Measurements from ENCODE around the gene SLC38A8. TPM values are rescaled to one million over a fixed set of nuclear protein-coding genes. Genes with fewer than 3 reads are reported as not detected.

Gene SLC38A8
- total RNA-seq, 5 donors from 2014 or later (not counting 1 experiment from before 2014, with no cell fraction given) = not detected

DNA sequence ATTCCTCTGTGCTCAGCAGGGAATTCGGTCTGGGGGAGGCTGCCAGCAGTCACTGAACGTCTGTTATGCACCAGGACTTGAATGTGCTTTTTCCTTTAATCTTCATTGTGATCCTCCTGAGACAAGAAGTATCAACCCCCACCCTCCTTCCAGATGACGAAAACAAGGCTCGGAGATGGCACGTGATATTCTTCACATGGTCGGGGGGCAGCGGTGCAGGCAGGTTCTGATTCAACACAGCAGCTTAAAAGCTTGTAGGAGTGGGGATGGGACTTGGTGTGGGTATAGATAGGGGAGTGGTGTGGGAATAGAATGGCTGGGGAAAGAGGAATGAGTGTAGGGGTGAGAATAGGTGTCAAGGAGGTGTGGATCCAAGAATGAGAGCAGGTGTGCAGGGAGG lies 68.1 kb downstream of the SLC38A8 start:
- no peak for ATAC-seq (replicated peaks in 1 of 4)
- Histone ChIP-seq H3K9me3 (no peaks in the 10 kb centered on the region), H3K27me3 (replicated peaks in 1 of 2; ENCODE audit: control insufficient read depth in 2 of 2, extremely low read depth in 1 of 2, insufficient read depth in 2 of 2, low read length in 1 of 2) (peaks cover 0 to 63% of the 10 kb centered on the region in 2 experiments), H3K4me1 (ENCODE audit: control insufficient read depth in 1 of 2, extremely low read depth in 1 of 2, insufficient read depth in 2 of 2, low read length in 2 of 2) (no peaks in the 10 kb centered on the region), H3K4me3 (ENCODE audit: control insufficient read depth in 1 of 2, extremely low read depth in 1 of 2, low read length in 1 of 2) (no peak overlapping the region), H3K27ac (ENCODE audit: low read length) (no peak overlapping the region), H3K36me3 (ENCODE audit: control insufficient read depth in 2 of 2, extremely low read depth in 1 of 2, insufficient read depth in 1 of 2, low read length in 1 of 2) (no peaks in the 10 kb centered on the region)
- H3K36me3 Mint-ChIP-seq = no peaks in the 10 kb centered on the region
- 60% methylated on average over 1 of the region's 7 CpGs for WGBS (ENCODE audit: insufficient coverage)
- DNase-seq = no peak
- H3K4me3 Mint-ChIP-seq = no peak overlapping the region
- ChIA-PET POLR2A (no interaction called here), CTCF (no interaction called here)
- H3K27me3 Mint-ChIP-seq = peaks cover 17 to 34% of the 10 kb centered on the region in 2 donors
- no peak overlapping the region for H3K27ac Mint-ChIP-seq
- H3K4me1 Mint-ChIP-seq = peaks cover 0 to 2% (median 0%) of the 10 kb centered on the region in 3 donors
- H3K9me3 Mint-ChIP-seq = peaks cover 0 to 13% (median 8%) of the 10 kb centered on the region in 3 donors

DNA sequence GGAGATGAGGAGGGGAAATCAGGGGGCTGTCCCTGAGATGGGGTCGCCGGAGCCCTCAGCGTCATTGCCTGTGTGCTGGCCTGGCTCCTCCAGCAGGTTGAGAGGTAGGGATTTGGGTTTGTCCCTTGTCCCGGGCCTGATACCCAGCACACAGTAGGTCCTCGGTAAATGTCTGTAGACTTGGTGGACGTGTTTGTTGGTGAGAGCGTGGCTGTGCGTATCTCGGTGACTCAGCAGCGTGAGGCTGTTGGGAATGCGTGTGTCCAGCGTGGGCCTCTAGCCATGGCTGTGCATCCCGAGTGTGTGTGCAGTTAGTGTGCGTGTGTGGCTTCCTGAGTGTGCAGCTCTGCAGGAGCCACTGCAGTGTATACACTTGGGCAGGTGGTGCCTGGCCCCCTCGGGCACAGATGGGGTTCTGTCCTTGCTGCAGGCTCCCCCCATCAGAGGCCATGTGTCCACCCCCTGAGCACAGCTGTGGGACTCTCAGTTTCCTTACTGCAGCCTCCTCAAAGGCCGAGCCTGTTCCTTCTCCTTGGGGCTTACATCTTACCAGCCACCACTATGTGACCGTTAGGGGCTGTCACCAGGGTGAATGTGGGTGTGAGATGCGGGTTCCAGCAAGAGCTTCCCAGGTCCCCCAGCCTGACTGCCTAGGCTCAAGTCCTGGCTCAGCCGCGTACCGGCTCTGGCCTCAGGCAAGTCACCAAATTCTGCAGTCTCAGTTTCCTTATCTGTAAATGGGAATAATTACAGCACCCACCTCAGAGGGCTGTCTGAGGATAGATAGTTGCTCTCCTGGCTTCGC lies 68.8 kb downstream of the SLC38A8 start:
- peaks cover 0 to 4% (median 0%) of the 10 kb centered on the region in 3 donors for H3K4me1 Mint-ChIP-seq
- no peak for ATAC-seq (replicated peaks in 1 of 4)
- Histone ChIP-seq H3K4me1 (ENCODE audit: control insufficient read depth in 1 of 2, extremely low read depth in 1 of 2, insufficient read depth in 2 of 2, low read length in 2 of 2) (peaks cover 0 to 3% of the 10 kb centered on the region in 2 experiments), H3K9me3 (no peaks in the 10 kb centered on the region), H3K27me3 (replicated peaks in 1 of 2; ENCODE audit: control insufficient read depth in 2 of 2, extremely low read depth in 1 of 2, insufficient read depth in 2 of 2, low read length in 1 of 2) (peaks cover 0 to 67% of the 10 kb centered on the region in 2 experiments), H3K27ac (ENCODE audit: low read length) (no peak overlapping the region), H3K36me3 (ENCODE audit: control insufficient read depth in 2 of 2, extremely low read depth in 1 of 2, insufficient read depth in 1 of 2, low read length in 1 of 2) (no peaks in the 10 kb centered on the region), H3K4me3 (ENCODE audit: control insufficient read depth in 1 of 2, extremely low read depth in 1 of 2, low read length in 1 of 2) (no peak overlapping the region)
- ChIA-PET POLR2A (no interaction called here), CTCF (no interaction called here)
- H3K27ac Mint-ChIP-seq = no peak overlapping the region
- no peak overlapping the region for H3K4me3 Mint-ChIP-seq
- DNase-seq = no peak
- H3K27me3 Mint-ChIP-seq = peaks cover 17 to 37% of the 10 kb centered on the region in 2 donors
- H3K36me3 Mint-ChIP-seq = no peaks in the 10 kb centered on the region
- H3K9me3 Mint-ChIP-seq = peaks cover 0 to 9% (median 8%) of the 10 kb centered on the region in 3 donors
- 73% methylated on average over 15 of the region's 22 CpGs for WGBS (ENCODE audit: insufficient coverage)

DNA sequence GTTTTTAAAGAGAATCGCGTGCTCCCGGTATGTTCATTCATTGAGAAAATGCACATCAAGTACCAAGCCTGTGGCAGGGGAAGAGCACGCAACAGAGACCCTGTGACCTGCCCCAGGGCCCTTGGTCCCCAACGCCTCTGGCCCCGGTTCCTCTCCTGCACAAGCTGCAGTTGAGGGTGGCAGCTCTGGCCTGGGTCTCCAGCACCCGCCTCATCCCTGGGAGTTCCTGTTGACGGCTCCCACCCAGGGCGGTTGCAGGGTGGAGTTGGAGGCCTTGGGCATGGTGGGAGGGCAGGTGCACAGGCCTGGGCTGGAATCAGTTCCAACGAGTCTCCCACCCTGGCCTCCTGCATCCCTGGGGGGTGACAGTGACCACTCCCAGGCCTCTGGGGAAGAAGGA lies 69.5 kb downstream of the SLC38A8 start:
- WGBS (ENCODE audit: insufficient coverage) = 76% methylated on average over 5 of the region's 10 CpGs
- no peaks in the 10 kb centered on the region for H3K36me3 Mint-ChIP-seq
- no peaks in the 10 kb centered on the region for H3K9me3 ChIP-seq
- ATAC-seq (replicated peaks in 1 of 4) (no peak), DNase-seq (no peak)
- ChIA-PET CTCF (no interaction called here), POLR2A (no interaction called here)
- H3K4me1 Mint-ChIP-seq = peaks cover 0 to 4% (median 0%) of the 10 kb centered on the region in 3 donors
- H3K27ac ChIP-seq (ENCODE audit: low read length) = no peak overlapping the region
- no peaks in the 10 kb centered on the region for H3K36me3 ChIP-seq (ENCODE audit: control insufficient read depth in 2 of 2, extremely low read depth in 1 of 2, insufficient read depth in 1 of 2, low read length in 1 of 2)
- H3K27me3 ChIP-seq (replicated peaks in 1 of 2; ENCODE audit: control insufficient read depth in 2 of 2, extremely low read depth in 1 of 2, insufficient read depth in 2 of 2, low read length in 1 of 2) = peaks cover 0 to 64% of the 10 kb centered on the region in 2 experiments
- peaks cover 17 to 37% of the 10 kb centered on the region in 2 donors for H3K27me3 Mint-ChIP-seq
- H3K4me3 Mint-ChIP-seq = no peak overlapping the region
- H3K27ac Mint-ChIP-seq = no peak overlapping the region
- no peak overlapping the region for H3K4me3 ChIP-seq (ENCODE audit: control insufficient read depth in 1 of 2, extremely low read depth in 1 of 2, low read length in 1 of 2)
- H3K9me3 Mint-ChIP-seq = peaks cover 0 to 2% (median 2%) of the 10 kb centered on the region in 3 donors
- peaks cover 0 to 3% of the 10 kb centered on the region in 2 experiments for H3K4me1 ChIP-seq (ENCODE audit: control insufficient read depth in 1 of 2, extremely low read depth in 1 of 2, insufficient read depth in 2 of 2, low read length in 2 of 2)

DNA sequence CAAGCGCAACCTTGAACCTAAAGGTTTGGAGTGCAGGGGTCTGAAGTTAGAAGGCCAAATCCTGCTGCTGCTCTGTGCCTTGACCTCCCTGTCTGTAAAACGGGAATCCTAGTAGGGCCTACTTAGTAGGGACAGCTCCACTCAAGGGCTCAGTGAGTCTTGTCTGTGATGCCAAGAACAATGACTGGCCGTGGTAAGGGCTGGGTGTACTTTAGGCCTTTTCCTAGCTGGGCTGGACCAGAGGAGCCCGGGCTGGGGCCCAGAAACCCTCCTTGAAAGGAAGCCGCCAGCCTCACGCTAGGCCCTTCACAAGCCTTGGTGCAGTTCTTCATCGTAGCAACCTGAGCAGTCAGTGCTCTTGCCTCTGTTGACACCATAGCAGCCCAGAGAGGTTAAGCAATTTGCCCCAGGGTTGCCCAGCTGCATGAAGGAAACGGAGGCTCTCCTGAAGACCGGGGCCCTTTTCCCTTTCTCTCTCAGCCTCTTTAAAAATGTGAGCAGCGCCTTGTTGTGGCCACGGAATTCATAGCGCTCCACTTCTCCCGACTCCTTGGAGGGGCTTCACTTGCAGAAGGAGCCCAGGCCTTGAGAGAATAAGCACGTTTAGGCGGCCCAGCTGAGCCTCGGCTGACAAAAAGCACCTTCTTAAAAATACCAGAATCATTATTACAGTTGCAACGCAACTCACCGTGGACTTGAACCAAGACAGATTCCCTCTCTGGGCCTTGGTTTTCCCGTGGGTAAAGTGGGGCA lies 70.2 kb downstream of the SLC38A8 start:
- ChIA-PET POLR2A (no interaction called here), CTCF (no interaction called here)
- no peak for ATAC-seq (replicated peaks in 1 of 4)
- Histone ChIP-seq H3K27me3 (replicated peaks in 1 of 2; ENCODE audit: control insufficient read depth in 2 of 2, extremely low read depth in 1 of 2, insufficient read depth in 2 of 2, low read length in 1 of 2) (peaks cover 0 to 66% of the 10 kb centered on the region in 2 experiments), H3K27ac (ENCODE audit: low read length) (no peak overlapping the region), H3K36me3 (ENCODE audit: control insufficient read depth in 2 of 2, extremely low read depth in 1 of 2, insufficient read depth in 1 of 2, low read length in 1 of 2) (no peaks in the 10 kb centered on the region), H3K4me1 (ENCODE audit: control insufficient read depth in 1 of 2, extremely low read depth in 1 of 2, insufficient read depth in 2 of 2, low read length in 2 of 2) (peaks cover 0 to 3% of the 10 kb centered on the region in 2 experiments), H3K9me3 (no peaks in the 10 kb centered on the region), H3K4me3 (ENCODE audit: control insufficient read depth in 1 of 2, extremely low read depth in 1 of 2, low read length in 1 of 2) (no peak overlapping the region)
- Mint-ChIP-seq H3K27me3 (peaks cover 21 to 40% of the 10 kb centered on the region in 2 donors), H3K27ac (no peak overlapping the region), H3K36me3 (no peaks in the 10 kb centered on the region), H3K4me3 (no peak overlapping the region), H3K9me3 (no peaks in the 10 kb centered on the region), H3K4me1 (peaks cover 0 to 7% (median 2%) of the 10 kb centered on the region in 3 donors)
- 79% methylated on average over 16 of the region's 19 CpGs for WGBS (ENCODE audit: insufficient coverage)
- no peak for DNase-seq

DNA sequence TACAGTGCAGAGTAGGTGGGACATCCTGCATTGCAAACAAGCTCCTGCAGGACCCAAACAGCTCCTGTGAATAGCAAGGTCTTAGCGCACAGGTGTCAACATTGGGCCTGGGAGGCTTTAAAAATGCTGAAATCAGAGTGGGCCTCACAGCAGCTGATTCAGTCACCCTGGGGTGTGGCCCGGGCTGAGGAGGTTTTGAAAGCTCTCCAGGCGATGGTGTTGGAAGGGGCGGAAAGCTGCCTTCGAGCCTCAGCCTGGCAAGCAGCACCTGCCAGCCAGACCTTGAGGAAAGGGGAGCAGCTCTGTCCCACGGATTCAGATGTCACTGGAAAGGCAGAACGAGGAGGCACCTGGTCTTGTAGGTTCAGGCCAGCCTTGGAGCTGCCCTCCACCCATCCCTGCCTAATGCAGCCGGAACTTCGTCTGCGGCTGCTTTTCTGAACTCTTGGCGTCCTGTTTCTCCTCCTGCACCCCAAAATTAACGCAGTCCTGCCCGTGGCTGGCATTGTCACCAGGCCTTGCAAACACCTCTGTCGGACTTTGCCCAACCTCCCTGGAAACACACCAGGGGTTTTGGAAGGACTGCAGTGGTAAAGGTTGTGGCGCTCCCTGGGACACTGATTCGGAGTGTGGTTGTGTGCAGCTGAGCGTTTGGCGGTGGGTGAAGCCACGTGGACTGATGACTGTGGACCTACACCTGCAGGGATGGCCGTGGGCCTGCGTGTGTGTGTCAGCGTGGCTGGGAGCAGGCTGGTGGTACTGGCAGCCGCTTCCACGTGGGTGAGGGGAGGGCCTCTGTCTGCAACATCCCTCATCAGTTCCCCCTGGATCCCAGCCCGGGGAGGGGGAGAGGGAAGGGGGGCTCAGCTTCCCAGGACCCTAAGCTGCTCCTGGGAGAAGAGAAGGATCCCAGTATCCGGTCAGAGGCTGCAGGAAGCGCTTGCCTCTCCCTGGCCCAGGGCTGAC lies 71.1 kb downstream of the SLC38A8 start:
- ATAC-seq (replicated peaks in 1 of 4) (no peak), DNase-seq (no peak)
- Histone ChIP-seq H3K27ac (ENCODE audit: low read length) (no peak overlapping the region), H3K4me3 (ENCODE audit: control insufficient read depth in 1 of 2, extremely low read depth in 1 of 2, low read length in 1 of 2) (no peak overlapping the region), H3K27me3 (replicated peaks in 1 of 2; ENCODE audit: control insufficient read depth in 2 of 2, extremely low read depth in 1 of 2, insufficient read depth in 2 of 2, low read length in 1 of 2) (peaks cover 0 to 66% of the 10 kb centered on the region in 2 experiments), H3K36me3 (ENCODE audit: control insufficient read depth in 2 of 2, extremely low read depth in 1 of 2, insufficient read depth in 1 of 2, low read length in 1 of 2) (no peaks in the 10 kb centered on the region), H3K4me1 (ENCODE audit: control insufficient read depth in 1 of 2, extremely low read depth in 1 of 2, insufficient read depth in 2 of 2, low read length in 2 of 2) (peaks cover 0 to 3% of the 10 kb centered on the region in 2 experiments), H3K9me3 (no peaks in the 10 kb centered on the region)
- peaks cover 18 to 40% of the 10 kb centered on the region in 2 donors for H3K27me3 Mint-ChIP-seq
- H3K4me3 Mint-ChIP-seq = no peak overlapping the region
- H3K4me1 Mint-ChIP-seq = peaks cover 0 to 7% (median 2%) of the 10 kb centered on the region in 3 donors
- H3K9me3 Mint-ChIP-seq = no peaks in the 10 kb centered on the region
- H3K36me3 Mint-ChIP-seq = no peaks in the 10 kb centered on the region
- 70% methylated on average over 20 of the region's 27 CpGs for WGBS (ENCODE audit: insufficient coverage)
- H3K27ac Mint-ChIP-seq = no peak overlapping the region
- CTCF ChIA-PET = no interaction called here
- POLR2A ChIA-PET = no interaction called here

DNA sequence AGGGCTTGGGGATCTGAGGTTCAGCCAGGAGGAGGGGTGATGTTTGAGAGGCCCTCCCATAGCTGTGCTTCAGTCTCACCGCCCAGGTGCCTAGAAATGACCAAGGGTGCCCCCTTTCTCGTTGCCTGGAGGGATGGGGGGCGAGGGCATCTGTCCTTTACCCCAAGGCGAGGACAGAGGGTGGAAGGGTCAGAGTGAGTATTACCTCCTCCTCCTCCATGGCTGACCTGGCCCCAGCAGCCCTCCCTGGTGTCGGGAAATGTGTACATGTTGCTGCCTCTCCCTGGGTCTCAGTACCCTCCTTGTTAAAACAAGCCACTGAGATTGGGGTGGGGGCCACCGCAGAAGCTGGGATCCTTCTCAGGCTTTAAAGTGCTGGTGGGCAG lies 72.2 kb downstream of the SLC38A8 start:
- Histone ChIP-seq H3K27me3 (replicated peaks in 1 of 2; ENCODE audit: control insufficient read depth in 2 of 2, extremely low read depth in 1 of 2, insufficient read depth in 2 of 2, low read length in 1 of 2) (peaks cover 0 to 62% of the 10 kb centered on the region in 2 experiments), H3K4me3 (ENCODE audit: control insufficient read depth in 1 of 2, extremely low read depth in 1 of 2, low read length in 1 of 2) (no peak overlapping the region), H3K9me3 (no peaks in the 10 kb centered on the region), H3K27ac (ENCODE audit: low read length) (no peak overlapping the region), H3K4me1 (ENCODE audit: control insufficient read depth in 1 of 2, extremely low read depth in 1 of 2, insufficient read depth in 2 of 2, low read length in 2 of 2) (peaks cover 0 to 3% of the 10 kb centered on the region in 2 experiments), H3K36me3 (ENCODE audit: control insufficient read depth in 2 of 2, extremely low read depth in 1 of 2, insufficient read depth in 1 of 2, low read length in 1 of 2) (no peaks in the 10 kb centered on the region)
- H3K9me3 Mint-ChIP-seq = no peaks in the 10 kb centered on the region
- peaks cover 0 to 7% (median 2%) of the 10 kb centered on the region in 3 donors for H3K4me1 Mint-ChIP-seq
- WGBS (ENCODE audit: insufficient coverage) = 67% methylated on average over 1 of the region's 6 CpGs
- H3K36me3 Mint-ChIP-seq = no peaks in the 10 kb centered on the region
- CTCF ChIA-PET = no interaction called here
- DNase-seq (no peak), ATAC-seq (replicated peaks in 1 of 4) (no peak)
- peaks cover 15 to 38% of the 10 kb centered on the region in 2 donors for H3K27me3 Mint-ChIP-seq
- H3K4me3 Mint-ChIP-seq = no peak overlapping the region
- POLR2A ChIA-PET = no interaction called here
- H3K27ac Mint-ChIP-seq = no peak overlapping the region

Data from T-cell (primary cell).